GM18907 (cell line): ENCODE measurements around the gene IL18BP.

Experiments used
- ATAC-seq: cut with Tn5 transposase; IDR thresholded peaks from one replicate; pipeline ENCODE4 v1.9.1; 2021; ENCODE audit warnings: mild to moderate bottlenecking, moderate library complexity; ENCODE audit not compliant: unreplicated experiment

Gene IL18BP

DNA sequence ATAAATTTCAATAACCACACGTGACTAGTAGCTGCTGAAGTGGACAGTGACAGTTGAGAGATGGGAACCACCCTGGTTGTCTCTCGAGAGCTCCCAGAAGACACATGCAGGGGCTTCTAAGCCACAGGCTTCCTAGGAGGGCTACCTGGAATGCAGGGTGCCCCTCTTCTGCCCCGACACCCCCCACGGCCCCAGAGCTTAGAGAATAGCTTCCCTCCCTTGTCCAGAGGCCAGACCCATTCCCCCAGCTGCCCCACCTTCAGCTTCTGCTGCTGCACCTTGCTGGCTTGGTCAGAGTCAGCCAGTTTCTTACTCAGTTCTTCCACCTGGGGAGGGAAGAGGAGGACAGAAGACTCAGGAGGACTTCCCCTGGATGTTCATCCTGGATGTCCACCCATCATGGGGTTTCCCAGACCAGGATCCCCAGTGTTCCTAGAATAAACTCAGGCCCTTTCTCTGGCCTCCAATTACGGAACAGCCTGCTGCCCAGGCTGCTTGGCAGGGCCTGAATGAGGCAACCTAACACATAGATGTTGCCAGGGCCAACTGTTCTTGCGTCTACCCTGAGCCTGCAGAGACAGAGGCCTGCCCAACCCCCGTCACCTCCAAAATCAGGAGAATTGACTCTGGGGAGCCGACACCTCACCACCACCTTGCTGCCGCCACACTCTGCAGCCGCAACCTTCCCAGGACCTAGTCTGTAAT lies 12.0 kb downstream of the IL18BP start:
- no peak for ATAC-seq

DNA sequence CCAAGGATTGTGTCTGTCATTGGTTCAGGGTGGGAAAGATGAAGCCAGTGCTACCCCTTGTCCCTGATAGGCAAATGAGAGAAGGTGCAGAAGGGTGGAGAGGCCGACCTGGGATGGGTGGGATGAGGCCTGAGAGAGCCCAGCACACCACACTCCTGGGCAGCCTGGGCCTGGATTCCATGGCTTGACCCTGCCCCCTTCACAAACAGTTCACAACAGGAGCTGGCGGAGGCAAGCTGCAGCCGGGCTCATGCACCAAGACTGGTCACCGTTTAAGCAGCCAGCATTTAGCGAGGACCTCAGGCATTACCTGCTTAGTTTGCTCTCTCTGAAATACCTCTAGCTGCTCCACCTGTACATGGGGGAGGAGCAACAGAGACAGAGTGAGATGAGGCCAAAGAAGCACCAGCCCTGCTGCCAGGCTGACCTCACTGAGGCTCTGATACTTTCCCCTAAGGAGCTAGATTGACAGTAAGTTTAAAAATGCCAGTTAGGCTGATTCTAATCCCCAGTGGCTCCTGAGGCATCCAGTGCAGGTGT lies 13.5 kb downstream of the IL18BP start:
- ATAC-seq, result no peak

DNA sequence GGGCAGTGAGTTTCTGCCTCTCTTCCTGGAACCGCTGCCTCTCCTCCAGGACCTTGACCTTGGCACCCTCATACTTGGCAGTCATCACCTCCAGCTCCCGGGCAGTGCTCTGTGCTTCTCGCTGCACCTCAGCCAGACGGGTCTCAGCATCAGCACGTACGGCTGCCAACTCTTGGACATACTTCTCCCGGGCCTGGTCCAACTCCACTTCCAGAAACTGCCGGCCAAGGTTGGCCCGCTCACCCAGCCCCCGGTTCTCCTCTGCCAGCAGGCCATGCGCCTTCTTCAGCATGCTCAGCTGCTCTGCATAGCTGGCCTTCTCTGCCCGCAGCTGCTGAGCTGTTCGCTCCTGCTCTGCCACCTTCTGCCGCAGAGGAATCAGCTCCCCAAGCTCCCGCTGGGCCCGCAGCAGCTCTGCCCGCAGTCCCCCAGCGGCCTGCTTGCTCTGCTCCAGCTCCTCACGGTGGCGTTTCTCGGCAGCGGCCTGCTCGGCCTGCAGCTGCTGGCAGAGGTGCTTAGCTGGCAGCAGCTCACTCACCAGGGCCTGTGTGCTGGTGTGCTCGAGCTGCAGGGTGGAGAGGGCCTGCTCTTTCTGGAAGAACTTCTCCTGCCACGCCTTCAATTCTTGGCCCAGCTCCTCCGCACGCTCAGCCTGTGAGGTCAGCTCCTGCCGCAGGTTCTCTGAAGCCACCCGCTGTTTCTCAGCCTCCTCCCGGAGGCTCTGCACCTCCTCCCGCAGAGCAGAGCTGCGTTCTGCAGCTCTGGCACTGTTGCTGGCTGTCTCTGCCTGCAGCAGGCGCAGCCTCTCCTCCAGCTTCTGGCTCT lies 14.4 kb downstream of the IL18BP start:
- ATAC-seq, result no peak

DNA sequence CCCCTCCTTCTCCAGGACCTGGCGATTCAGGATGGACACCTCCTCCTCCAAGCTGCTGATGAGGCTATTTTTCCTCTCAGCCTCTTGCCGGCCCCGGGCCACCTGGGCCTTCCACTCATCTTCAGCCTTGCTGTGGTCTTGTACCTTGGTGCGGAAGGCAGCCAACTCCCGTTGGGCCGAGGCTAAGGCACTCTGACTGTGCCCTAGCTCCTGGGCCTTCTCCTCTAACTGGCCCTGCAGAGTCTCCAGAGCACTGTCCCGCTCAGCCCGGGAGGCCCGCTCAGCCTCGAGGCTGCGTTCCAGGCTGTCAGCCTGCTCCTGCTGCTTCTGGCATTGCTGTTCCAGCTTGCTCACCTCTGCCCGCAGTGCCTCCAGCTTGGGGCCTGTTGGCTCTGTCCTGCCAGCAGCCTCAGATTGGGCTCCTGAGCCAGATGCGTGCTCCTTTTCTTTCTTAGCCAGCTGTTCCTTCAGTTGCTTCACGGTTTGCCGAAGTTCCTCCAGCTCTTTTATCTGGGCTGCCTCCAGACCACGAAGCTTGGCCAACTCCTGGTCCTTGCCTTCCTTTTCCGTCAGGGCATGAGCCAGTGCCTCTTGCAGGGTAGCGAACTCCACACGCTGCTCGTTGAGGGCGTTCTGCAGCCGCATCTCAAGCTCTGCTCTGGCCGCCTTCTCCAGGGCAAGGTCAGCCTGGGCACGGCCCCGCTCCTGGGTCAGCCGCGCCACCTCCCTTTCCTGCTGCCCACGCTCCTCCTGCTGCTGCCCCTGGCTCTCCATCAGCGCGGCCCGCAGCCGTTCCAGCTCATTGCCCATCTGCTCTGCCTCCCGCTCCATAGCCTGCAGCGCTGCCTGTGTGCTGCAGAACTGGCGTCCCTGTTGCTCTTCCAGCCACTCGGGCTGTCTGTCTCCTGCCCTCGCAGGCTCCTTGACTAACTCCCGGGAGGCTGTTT lies 15.3 kb downstream of the IL18BP start:
- ATAC-seq, result no peak

DNA sequence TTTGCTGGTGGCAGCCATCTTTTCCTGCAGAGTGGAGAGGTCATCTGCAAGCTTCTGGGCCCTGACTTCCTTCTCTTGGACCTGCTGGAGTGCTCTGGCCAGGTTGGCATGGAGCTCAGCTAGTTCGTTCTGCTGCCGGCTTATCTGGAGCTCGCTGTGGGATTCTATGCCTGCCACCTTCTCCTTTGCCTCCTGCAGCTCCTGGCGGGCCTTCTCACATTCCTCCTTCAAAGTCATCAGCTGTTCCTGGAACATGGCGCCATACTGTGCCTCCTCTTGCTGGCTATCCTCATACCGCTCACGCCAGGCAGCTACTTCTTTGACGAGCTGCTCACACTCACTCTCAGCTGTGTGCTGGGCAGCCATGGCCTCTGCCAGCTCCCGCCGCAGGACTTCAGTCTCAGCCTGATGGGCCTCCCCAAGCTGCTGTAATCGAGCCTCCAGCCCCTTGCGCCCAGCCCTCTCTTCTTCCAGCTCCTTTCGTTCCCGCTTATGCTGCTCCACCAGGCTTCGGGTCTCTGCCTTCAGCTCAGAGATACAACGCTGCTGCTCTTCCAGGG lies 16.1 kb downstream of the IL18BP start:
- no peak for ATAC-seq

DNA sequence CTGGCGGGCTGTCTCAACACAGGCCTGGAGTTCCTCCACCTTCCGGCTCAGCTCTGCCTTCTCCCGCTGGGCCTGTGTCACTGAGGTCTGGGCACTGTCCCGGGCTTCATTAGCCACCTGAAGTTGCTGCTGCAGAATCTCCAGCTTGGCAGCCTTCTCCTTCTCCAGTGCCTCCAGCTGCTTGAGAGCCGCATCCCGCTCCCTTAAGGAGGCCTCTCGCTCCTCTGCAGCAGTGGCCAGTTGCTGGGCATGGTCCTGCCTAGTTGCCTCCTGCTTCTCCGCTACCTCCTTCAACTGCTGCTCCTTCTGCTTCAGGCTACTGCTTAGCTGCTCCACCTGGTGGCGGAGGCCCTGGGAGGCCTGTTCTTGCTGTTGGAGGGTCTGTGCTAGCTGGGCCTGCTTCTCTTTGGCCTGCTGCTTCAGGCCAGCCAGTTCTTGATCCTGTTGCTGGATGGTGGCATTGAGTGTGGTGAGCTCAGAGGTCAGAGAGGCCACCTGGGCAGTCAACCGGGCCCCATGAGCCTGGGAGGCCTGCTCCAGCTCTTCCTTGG lies 16.9 kb downstream of the IL18BP start:
- ATAC-seq, result no peak

DNA sequence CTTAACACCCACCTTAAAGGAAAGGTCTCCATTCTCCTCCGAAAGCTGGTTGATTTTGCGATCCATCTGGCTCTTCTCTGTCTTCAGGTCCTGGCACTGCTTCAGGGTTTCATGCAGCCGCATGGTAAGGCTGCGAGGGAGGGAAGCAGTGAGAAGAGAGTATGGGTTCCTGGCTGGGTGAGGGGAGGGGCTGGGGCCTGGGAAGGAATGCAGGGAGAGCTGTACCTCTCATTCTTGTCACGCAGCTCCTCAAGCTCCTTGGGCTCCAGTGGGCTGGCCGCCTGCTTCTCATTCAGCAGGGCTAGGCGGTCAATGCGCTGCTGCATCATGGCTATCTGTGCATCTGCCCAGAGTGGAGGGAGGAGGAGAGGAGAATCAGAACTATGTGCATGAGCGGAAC lies 19.5 kb downstream of the IL18BP start:
- no peak for ATAC-seq

DNA sequence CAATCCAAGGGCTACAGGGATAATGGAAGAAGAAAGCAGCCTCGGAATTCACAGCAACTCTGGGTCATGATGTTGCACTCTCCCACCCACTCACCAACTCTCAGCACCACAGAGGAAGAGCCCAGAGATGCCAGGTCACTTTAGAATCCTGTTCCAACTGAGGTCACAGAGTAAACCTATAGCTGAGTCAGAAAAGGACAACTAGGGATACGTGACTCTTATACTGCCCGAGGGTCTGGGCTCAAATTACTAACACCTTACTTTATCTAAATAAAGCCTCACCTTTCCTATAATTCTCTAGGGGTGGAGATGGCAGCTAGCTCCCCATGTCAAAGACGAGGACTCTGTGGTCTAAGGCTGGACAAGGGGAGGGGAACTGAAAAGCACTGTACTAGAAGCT lies 24.6 kb downstream of the IL18BP start:
- ATAC-seq, result no peak

DNA sequence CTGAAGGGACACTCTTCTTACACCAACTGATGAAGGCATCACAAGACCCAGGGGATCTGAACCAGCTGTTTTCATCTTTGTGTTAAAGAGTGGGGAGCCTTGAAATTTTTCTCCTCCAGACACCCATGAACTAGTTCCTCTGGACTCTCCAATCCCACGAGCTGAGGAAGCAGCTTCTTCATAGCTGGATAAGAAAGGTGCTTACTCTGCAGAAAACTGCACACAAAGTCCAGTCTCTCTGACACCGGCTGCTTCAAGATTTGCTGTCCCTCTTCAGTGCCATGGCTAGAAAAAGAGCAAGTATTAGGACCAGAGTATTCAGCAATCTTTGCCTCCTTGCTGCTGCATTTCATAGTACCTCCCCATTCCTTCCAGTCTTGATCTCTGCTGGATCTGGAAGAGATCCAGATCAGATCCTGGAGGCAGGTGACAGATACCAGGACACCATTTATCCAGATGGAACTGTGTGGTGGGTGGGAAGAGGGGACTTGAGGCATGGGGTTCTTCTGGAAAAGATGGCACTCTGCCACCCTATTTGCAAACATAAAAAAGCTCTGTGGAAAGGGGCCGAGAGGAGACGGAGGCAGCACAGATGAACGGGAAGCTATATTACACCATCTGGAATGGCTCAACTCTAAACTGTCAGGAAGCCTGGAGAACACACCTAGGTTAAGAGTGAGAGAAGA lies 25.5 kb downstream of the IL18BP start:
- no peak for ATAC-seq

DNA sequence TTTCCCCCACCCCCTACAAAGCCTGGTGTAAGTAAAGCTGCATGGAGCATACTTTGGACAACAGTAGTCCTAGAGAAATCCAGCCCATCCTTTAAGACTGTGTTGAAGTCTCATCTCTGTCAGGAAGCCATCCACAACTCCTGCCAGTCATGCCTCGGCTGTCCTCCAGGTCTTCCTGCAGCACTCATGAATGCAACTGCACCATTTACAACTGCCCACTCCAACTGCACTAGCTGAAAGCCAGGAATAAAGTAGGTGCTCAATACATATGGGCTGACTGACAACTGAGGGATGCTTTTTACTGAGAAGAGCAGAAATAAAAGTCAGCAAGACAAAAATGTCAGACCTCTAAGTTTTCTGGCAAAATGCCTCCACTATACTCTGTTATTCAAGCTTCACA lies 27.4 kb downstream of the IL18BP start:
- no peak for ATAC-seq

DNA sequence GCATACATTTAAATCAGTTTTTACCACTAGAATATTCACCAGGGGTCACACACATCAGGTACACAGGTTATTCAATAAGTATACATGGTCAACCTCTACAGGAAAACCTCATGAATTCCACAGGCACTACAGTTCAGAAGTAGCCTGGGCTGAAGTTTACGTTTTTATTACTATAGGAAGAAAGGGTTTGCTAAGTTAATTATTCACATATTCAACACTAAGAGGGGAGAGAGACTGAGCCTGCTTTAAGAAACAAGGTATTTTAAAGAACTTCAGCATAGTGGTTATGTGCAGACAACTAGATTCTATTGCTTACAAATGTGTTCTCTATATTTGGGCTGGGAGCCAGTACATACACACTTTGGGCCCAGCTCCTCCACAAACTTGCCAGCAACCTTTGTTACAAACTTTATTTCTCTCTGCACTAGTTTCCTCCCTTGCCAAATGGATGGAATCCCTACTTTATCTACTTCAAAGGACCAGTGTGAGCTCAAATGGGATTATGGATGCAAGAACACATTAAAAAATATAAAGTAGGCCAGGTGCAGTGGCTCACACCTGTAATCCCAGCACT lies 31.9 kb downstream of the IL18BP start:
- no peak for ATAC-seq

DNA sequence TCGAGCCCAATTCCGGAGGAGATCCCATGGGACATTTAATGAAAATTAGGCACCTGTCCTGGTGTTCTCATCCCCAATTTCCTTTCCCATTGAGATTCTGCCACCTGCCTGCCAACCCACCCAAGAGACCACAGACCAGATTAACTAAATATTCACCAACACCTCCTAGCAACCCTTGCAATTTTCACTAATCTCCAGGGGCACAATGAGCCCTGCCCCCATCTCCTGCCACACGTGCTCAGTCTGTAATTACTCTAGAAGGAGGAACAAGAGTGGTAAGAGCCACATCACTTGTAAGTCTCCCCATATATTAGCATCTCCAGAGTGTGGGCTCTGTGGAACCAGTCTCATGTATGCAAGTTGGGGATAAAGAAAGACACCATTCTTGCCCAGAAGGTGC lies 38.0 kb downstream of the IL18BP start:
- no peak for ATAC-seq

DNA sequence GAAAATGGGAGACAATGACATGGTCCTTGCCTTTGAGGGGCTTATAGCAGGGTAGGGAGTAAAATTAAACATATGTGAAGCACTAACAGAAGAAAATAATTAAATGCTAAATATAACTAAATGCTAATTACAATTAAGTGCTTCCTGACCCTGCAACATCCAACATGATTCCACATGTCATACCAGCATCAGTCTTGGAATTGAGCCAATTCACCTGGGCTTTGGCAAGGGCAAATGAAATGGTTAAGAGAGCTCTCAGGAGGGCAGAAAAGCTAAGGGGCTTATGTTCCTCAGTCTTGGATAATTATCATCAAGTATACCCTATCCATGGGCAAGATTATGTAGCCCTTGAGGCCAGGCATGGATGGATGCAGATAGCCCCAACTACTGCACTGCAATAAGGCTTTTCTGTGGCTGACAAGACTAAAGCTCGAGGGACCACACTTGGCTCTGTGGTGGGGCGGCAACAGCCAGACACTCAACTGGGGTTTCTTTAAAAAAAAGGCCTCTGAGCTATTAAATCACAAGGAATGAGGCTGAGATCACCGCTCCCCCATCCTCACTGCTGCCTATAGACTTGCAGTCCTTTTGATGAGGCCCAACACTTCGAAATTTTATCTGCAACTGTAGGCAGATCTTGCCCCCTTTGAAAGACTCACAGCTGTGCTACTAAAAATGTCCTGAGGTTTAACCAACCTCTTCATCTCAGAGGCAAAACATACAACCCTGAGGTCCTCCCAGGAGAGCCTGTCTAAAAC lies 39.0 kb downstream of the IL18BP start:
- no peak for ATAC-seq

DNA sequence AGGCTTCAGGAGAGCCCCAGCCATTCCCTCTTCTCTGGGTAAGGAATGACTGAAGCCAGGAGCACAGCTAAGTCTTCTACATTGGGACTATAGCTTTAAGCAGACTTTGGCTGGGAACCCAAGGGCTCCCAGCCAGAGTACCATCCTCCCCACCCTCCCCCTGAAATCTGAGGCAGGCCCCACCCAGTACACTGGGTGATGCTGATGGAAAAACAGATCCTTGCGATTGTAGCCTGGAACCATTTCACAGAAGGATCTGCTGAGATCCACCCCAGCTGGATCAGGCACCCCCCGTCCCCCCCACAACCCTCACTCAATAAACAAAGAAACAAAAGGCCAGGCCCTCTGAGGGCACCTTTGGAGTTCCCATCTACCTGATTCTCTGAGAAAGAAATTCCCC lies 39.8 kb downstream of the IL18BP start:
- ATAC-seq, result no peak

DNA sequence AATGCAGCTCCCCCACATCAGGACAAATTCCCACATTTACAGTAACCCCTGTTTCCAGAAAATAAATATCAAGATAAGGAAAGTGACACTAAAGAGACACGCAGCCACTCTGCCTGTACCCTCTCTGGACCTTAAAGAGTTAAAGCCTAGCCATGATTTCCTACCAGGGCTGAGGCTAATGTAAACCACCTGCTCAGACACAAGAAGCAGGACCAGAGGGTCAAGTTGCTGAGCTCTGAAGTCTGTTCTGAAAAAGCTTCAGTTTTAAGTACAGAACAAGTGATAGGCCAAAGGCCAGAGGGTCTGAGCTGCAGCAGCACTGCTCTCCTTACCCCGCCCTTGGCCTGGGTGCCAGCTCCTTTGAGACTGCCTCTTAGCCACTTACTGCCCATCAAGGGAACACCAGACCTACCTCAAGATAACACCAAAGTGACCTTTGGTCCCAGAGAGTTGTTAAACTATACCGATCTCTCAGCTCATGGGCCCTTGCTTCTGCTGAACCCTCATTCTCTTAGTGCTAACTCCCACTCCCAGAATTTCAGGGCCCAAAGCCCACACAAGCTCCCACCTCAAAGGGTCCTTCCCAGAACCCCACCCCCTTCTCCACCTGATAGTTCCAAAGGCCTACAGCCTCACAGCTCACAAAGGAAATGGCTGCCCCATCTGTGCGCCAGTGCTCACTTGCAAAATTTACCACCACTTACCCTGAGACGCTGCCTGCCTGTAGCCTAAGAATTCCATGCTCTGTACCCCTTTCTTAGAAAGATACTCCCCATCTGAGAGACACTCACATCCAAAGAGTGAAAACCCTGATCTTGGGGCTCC lies 40.5 kb downstream of the IL18BP start:
- ATAC-seq, result no peak

DNA sequence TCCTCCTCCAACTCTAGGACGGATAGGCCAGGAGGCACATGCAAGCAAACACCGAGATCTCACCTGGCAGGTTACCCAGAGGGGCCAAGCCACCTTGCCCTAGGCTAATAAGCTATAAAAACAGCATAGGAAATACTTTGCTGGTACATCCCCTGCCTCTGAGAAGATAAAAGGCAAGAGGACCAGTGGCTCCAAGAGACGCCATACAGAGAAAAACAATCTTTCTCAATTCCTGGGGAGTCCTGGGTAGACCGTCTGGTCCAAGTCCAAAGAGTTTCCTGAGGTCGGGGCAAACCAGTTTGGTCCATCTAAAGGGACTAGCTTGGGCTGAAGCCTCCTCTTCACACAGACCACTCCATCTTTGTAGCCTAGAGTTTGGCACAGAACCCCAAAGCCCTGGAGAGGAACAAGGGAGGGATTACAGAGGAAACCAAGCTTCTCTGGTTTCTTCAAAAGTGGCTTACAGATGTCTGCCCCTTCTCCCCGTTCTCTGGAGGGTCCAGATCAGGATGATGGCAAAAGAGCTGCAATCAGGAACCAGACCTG lies 41.2 kb downstream of the IL18BP start:
- no peak for ATAC-seq

DNA sequence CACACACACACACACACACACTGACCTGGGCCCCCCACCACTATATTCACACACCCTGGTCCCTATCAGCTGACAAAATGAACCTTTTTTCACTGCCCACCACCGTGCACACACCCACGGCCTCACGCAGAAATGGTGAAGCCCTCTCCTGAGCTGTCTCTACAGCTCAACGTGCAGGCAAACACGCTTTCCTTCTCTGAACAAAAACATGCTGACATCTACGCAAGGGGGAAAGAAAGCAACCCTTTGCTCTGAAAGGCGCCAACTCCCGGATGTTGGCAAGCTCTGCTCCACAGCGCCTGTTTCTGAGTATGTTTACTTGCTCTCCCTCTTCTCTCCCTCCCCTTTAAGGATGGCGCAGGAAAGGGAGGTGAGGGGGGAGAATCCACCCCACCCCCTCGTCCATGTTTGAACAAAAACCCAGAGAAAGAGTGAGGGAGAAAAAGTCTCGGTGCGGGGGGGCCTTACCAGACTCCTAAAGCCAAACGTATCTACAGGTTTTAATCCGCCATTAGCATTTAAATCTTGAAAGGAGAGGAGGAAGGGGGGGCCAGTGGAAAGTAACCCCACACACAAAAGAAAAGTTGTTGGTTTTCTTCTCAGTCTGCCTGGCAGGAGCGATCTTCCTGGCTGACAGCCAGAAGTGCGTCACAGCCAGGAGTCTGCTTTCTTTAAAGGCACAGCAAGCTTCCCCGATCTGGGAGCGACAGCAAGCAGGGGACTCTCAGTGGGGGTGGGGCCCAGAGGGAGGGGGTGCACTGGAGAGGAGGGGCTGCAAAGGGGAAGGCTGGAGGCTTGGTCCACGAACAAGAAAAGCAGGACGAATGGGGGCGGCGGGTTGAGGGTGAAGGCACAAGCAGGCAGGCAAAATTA lies 42.0 kb downstream of the IL18BP start:
- no peak for ATAC-seq
